HepG2 (cell line): ENCODE results near the gene B4GALT2. TPM values are rescaled to one million over a fixed set of nuclear protein-coding genes. Genes with fewer than 3 reads are reported as not detected.
A peak's percentile ranks its signal among the peaks of the same experiment; 100 is the strongest.

Source experiments
- CREB1 ChIP-seq, 2 experiments: fragments of 450-650 bp in 1 of 2; IDR thresholded peaks; 2 replicates each; pipeline ENCODE4 v1.6.1; 2016 to 2017; ENCODE audit warnings: control low read depth in 1 of 2, mild to moderate bottlenecking in 1 of 2, missing compliant biosample characterization in 1 of 2, missing genetic modification characterization in 1 of 2
- FOSL2 ChIP-seq: sonication (generic); formaldehyde crosslinking; IDR thresholded peaks from 2 replicates; pipeline ENCODE4 v1.4.0; 2020; ENCODE audit warnings: missing genetic modification reagents
- FOXC1 ChIP-seq: sonication (generic); formaldehyde crosslinking; IDR thresholded peaks from 2 replicates; pipeline ENCODE4 v1.8.0; 2022; ENCODE audit warnings: mild to moderate bottlenecking, missing genetic modification reagents, borderline replicate concordance
- FOXK2 ChIP-seq: fragments of 450-650 bp; IDR thresholded peaks from 2 replicates; pipeline ENCODE4 v1.6.1; 2016
- MAZ ChIP-seq, 2 experiments: sonication (generic) in 1 of 2; formaldehyde crosslinking in 1 of 2; IDR thresholded peaks; 2 replicates each; pipeline versions ENCODE4 v1.5.0 to v1.6.1; 2012 to 2020; ENCODE audit warnings: low read depth in 2 of 2, mild to moderate bottlenecking in 2 of 2, borderline replicate concordance in 1 of 2, improper control_type of control experiment in 1 of 2, low read length in 1 of 2, missing genetic modification reagents in 1 of 2, moderate library complexity in 1 of 2
- NCOA1 ChIP-seq: sonication (generic); formaldehyde crosslinking; IDR thresholded peaks from 2 replicates; pipeline ENCODE4 v1.9.0; 2021; ENCODE audit warnings: missing genetic modification reagents
- PHF21A ChIP-seq: sonication (generic); formaldehyde crosslinking; IDR thresholded peaks from 2 replicates; pipeline ENCODE4 v1.5.0; 2020; ENCODE audit warnings: mild to moderate bottlenecking, missing genetic modification reagents
- RARA ChIP-seq: IDR thresholded peaks from 2 replicates; pipeline ENCODE4 v1.6.1; 2016; ENCODE audit warnings: missing genetic modification reagents, missing compliant biosample characterization
- TBL1XR1 ChIP-seq: fragments of 150-350 bp; IDR thresholded peaks from 2 replicates; pipeline ENCODE4 v1.6.1; 2014; ENCODE audit warnings: borderline replicate concordance, low read length; ENCODE audit not compliant: partially characterized antibody
- TBX2 ChIP-seq: sonication (generic); formaldehyde crosslinking; IDR thresholded peaks from 2 replicates; pipeline ENCODE4 v1.5.0; 2020; ENCODE audit warnings: missing genetic modification reagents, mild to moderate bottlenecking, borderline replicate concordance
- ZBED4 ChIP-seq: sonication (generic); formaldehyde crosslinking; IDR thresholded peaks from 2 replicates; pipeline ENCODE4 v1.4.0; 2020; ENCODE audit warnings: missing genetic modification reagents, borderline replicate concordance
- ZKSCAN8 ChIP-seq: IDR thresholded peaks from 2 replicates; pipeline ENCODE4 v1.6.1; 2016; ENCODE audit warnings: borderline replicate concordance, missing genetic modification reagents, missing compliant biosample characterization
- ZNF430 ChIP-seq: sonication (generic); formaldehyde crosslinking; IDR thresholded peaks from 2 replicates; pipeline ENCODE4 v1.9.0; 2021; ENCODE audit warnings: mild to moderate bottlenecking, missing genetic modification reagents
- ZNF496 ChIP-seq: sonication (generic); formaldehyde crosslinking; IDR thresholded peaks from 2 replicates; pipeline ENCODE4 v1.8.1; 2023; ENCODE audit warnings: mild to moderate bottlenecking, moderate library complexity, missing genetic modification reagents; ENCODE audit not compliant: insufficient replicate concordance
- ZNF614 ChIP-seq: IDR thresholded peaks from 2 replicates; pipeline ENCODE4 v1.6.1; 2018; ENCODE audit warnings: missing biosample characterization, missing genetic modification reagents, inconsistent platforms, borderline replicate concordance
- polyA plus RNA-seq, 8 experiments: library from polyadenylated mRNA; depleted of rRNA in 3 of 8; stranded (reverse) in 7 of 8; unstranded in 1 of 8; fragments of >200 nt; fragmentation: Illumina TruSeq in 4 of 8; extraction: Trizol in 4 of 8; gene quantifications; 2 replicates each; pipeline versions ENCODE4 v1.2.1 to v1.2.3, GENCODE V29; 2011 to 2016; ENCODE audit warnings: low read depth in 4 of 8, missing spikeins in 1 of 8, mixed read lengths in 1 of 8; ENCODE audit not compliant: insufficient read depth in 1 of 8
- total RNA-seq, 5 experiments: library from RNA; depleted of rRNA; stranded (reverse); fragments of >200 nt; fragmentation: Illumina TruSeq; extraction: Trizol; gene quantifications; 2 replicates each; pipeline ENCODE4 v1.2.3, GENCODE V29; 2016; ENCODE audit warnings: low read depth in 1 of 5
- TF ChIP-seq, protein P1 (sequence below): sonication (generic); formaldehyde crosslinking; IDR thresholded peaks from 2 replicates; pipeline ENCODE4 v1.4.0; 2020; ENCODE audit warnings: missing genetic modification reagents, mild to moderate bottlenecking, borderline replicate concordance
- TF ChIP-seq, protein P2 (sequence below): fragments of 450-650 bp; IDR thresholded peaks from 2 replicates; pipeline ENCODE4 v1.6.1; 2016
- TF ChIP-seq, protein P3 (sequence below): sonication (generic); formaldehyde crosslinking; IDR thresholded peaks from 2 replicates; pipeline ENCODE4 v1.8.0; 2022; ENCODE audit warnings: missing genetic modification reagents, low read depth, mild to moderate bottlenecking, borderline replicate concordance

B4GALT2 gene
- total and polyA plus RNA-seq, 2 of the 13 experiments (the other 11 are each of a cell fraction or from before 2014, with no cell fraction given), result 41.9 to 78.0 TPM

- no peak; the same call in 1 of the 2 replicates for TF ChIP-seq FOXC1 (CRISPR knock-in tag)
- 0 out of 2 replicates have a peak, but pooled peaks have one; percentile 33 for TF ChIP-seq ZKSCAN8 (CRISPR knock-in tag)
- no peak for TF ChIP-seq TBL1XR1
- TF ChIP-seq MAZ (IDR thresholded peaks at IDR 0.05; ENCODE audit: borderline replicate concordance, low read depth, low read length), result no peak
- TF ChIP-seq MAZ (CRISPR knock-in tag; IDR thresholded peaks at IDR 0.05; ENCODE audit: low read depth), result 0 out of 2 replicates have a peak, but pooled peaks have one; percentile 40
- TF ChIP-seq CREB1 (IDR thresholded peaks at IDR 0.05), result no peak
- TF ChIP-seq CREB1 (CRISPR knock-in tag; IDR thresholded peaks at IDR 0.05), result peak; percentile 52; the same call in 1 of the 2 replicates
- TF ChIP-seq FOXK2, result 0 out of 2 replicates have a peak, but pooled peaks have one; percentile 6
- TF ChIP-seq ZNF496, result no peak
- TF ChIP-seq ZNF430 (CRISPR knock-in tag), result 0 out of 2 replicates have a peak, but pooled peaks have one; percentile 55
- peak; percentile 46 for TF ChIP-seq PHF21A (CRISPR knock-in tag)
- TF ChIP-seq, protein P1, sequence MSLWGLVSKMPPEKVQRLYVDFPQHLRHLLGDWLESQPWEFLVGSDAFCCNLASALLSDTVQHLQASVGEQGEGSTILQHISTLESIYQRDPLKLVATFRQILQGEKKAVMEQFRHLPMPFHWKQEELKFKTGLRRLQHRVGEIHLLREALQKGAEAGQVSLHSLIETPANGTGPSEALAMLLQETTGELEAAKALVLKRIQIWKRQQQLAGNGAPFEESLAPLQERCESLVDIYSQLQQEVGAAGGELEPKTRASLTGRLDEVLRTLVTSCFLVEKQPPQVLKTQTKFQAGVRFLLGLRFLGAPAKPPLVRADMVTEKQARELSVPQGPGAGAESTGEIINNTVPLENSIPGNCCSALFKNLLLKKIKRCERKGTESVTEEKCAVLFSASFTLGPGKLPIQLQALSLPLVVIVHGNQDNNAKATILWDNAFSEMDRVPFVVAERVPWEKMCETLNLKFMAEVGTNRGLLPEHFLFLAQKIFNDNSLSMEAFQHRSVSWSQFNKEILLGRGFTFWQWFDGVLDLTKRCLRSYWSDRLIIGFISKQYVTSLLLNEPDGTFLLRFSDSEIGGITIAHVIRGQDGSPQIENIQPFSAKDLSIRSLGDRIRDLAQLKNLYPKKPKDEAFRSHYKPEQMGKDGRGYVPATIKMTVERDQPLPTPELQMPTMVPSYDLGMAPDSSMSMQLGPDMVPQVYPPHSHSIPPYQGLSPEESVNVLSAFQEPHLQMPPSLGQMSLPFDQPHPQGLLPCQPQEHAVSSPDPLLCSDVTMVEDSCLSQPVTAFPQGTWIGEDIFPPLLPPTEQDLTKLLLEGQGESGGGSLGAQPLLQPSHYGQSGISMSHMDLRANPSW (CRISPR knock-in tag), result peak; percentile 59; the same call in 1 of the 2 replicates
- TF ChIP-seq ZNF614 (CRISPR knock-in tag), result 0 out of 2 replicates have a peak, but pooled peaks have one; percentile 20
- TF ChIP-seq, protein P2, sequence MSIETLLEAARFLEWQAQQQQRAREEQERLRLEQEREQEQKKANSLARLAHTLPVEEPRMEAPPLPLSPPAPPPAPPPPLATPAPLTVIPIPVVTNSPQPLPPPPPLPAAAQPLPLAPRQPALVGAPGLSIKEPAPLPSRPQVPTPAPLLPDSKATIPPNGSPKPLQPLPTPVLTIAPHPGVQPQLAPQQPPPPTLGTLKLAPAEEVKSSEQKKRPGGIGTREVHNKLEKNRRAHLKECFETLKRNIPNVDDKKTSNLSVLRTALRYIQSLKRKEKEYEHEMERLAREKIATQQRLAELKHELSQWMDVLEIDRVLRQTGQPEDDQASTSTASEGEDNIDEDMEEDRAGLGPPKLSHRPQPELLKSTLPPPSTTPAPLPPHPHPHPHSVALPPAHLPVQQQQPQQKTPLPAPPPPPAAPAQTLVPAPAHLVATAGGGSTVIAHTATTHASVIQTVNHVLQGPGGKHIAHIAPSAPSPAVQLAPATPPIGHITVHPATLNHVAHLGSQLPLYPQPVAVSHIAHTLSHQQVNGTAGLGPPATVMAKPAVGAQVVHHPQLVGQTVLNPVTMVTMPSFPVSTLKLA, result peak; percentile 58
- peak; percentile 32 for TF ChIP-seq FOSL2
- TF ChIP-seq, protein P3, sequence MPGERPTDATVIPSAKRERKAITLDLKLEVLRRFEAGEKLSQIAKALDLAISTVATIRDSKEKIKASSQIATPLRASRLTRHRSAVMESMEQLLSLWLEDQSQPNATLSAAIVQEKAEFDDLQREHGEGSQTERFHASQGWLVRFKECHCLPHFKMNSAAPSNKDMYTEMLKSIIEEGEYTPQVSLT (CRISPR knock-in tag), result no peak
- TF ChIP-seq RARA, result no peak; the same call in 1 of the 2 replicates
- peak; percentile 52; the same call in 1 of the 2 replicates for TF ChIP-seq NCOA1 (CRISPR knock-in tag)
- peak; percentile 76; the same call in 1 of the 2 replicates for TF ChIP-seq TBX2 (CRISPR knock-in tag)
- peak; percentile 31; the same call in 1 of the 2 replicates for TF ChIP-seq ZBED4 (CRISPR knock-in tag)
These were observed 8.3 kb downstream of the B4GALT2 start (continued) for GRCh38 chr1:43987159-43987902.
